NT2/D1 (cell line): ENCODE data around the gene PIM3.

Source experiments
- DNase-seq: peaks from one replicate; pipeline ENCODE4 v3.0.0-alpha.2; 2011; ENCODE audit warnings: low read depth, low spot score
- H3K27me3 ChIP-seq: 2 replicates; pipeline ENCODE4 v1.6.0; 2011; ENCODE audit warnings: mild to moderate bottlenecking; ENCODE audit not compliant: insufficient read length, insufficient read depth
- H3K36me3 ChIP-seq: 2 replicates; pipeline ENCODE4 v1.6.1; 2011; ENCODE audit warnings: mild to moderate bottlenecking, low read length, mixed read lengths; ENCODE audit not compliant: insufficient read depth, insufficient read length
- H3K4me1 ChIP-seq: 2 replicates; pipeline ENCODE4 v1.5.1; 2011; ENCODE audit not compliant: insufficient read depth, insufficient read length
- H3K4me3 ChIP-seq: 2 replicates; pipeline ENCODE4 v1.5.1; 2011; ENCODE audit warnings: low read depth; ENCODE audit not compliant: insufficient read length
- H3K9ac ChIP-seq: 2 replicates; pipeline ENCODE4 v1.6.0; 2011; ENCODE audit warnings: low read depth; ENCODE audit not compliant: insufficient read length
- H3K9me3 ChIP-seq: 2 replicates; pipeline ENCODE4 v1.5.1; 2011; ENCODE audit warnings: mild to moderate bottlenecking, low read length; ENCODE audit not compliant: insufficient read depth
- SUZ12 ChIP-seq: IDR thresholded peaks from 2 replicates; pipeline ENCODE4 v1.6.1; 2011; ENCODE audit not compliant: insufficient read length, insufficient read depth; ENCODE audit errors: extremely low read depth
- YY1 ChIP-seq: IDR thresholded peaks from 2 replicates; pipeline ENCODE4 v1.6.1; 2011; ENCODE audit not compliant: insufficient read length, insufficient read depth
- ZNF274 ChIP-seq: IDR thresholded peaks from 2 replicates; pipeline ENCODE4 v1.6.1; 2011; ENCODE audit warnings: mild to moderate bottlenecking, low read depth, low read length

Gene PIM3

DNA sequence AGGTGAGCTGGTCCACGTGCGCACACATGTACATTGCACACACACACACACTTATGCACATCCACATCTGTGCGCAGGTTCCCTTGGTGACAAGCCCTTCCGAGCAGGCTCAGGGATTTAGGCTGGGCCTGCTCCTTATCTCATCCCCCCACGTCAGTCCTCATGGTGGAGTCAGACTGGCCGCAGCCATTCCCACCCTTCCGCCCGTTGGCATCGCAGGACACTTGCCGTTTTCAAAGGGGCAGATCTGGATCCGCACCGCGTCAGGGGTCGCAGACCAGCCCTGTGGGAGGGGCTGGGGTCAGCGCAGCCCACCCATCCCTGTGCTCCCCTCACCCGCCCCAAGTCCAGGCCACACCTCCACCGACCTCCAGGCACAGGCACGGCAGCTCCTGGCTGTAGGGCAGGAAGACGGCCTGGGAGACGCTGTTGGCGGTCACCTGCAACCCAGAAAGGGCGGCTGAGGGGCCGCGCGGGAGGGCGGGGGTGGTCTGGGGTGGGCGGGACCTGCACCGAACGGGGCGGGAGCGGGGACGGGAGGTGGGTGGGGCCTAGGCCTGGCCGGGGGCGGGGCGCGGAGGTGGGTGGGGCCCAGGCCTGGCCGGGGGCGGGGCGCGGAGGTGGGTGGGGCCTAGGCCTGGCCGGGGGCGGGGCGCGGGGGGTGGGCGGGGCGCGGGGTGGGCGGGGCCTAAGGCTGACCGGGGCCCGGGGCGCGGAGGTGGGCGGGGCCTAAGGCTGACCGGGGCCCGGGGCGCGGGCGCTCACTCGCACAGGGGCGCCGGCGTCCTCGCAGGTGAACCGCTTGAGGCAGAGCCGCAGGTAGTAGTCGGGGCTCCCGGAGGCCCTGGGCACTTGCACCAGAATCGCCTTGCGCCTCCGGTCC lies 38.7 kb downstream of the PIM3 start:
- H3K36me3 ChIP-seq, result no peaks in the 10 kb centered on the region
- H3K27me3 ChIP-seq, result peaks cover 18% of the 10 kb centered on the region
- H3K4me3 ChIP-seq, result peak overlapping the region; percentile 45
- no peaks in the 10 kb centered on the region for H3K9me3 ChIP-seq
- DNase-seq, result no peak
- peaks cover 27% of the 10 kb centered on the region for H3K4me1 ChIP-seq
- peak overlapping the region; percentile 70 for H3K9ac ChIP-seq
- TF ChIP-seq ZNF274 (no peak), YY1 (no peak), SUZ12 (no peak)

- H3K9me3 ChIP-seq, result no peaks in the 10 kb centered on the region
These were observed 39.5 kb downstream of the PIM3 start for GRCh38 chr22:49999946-50000586.

DNA sequence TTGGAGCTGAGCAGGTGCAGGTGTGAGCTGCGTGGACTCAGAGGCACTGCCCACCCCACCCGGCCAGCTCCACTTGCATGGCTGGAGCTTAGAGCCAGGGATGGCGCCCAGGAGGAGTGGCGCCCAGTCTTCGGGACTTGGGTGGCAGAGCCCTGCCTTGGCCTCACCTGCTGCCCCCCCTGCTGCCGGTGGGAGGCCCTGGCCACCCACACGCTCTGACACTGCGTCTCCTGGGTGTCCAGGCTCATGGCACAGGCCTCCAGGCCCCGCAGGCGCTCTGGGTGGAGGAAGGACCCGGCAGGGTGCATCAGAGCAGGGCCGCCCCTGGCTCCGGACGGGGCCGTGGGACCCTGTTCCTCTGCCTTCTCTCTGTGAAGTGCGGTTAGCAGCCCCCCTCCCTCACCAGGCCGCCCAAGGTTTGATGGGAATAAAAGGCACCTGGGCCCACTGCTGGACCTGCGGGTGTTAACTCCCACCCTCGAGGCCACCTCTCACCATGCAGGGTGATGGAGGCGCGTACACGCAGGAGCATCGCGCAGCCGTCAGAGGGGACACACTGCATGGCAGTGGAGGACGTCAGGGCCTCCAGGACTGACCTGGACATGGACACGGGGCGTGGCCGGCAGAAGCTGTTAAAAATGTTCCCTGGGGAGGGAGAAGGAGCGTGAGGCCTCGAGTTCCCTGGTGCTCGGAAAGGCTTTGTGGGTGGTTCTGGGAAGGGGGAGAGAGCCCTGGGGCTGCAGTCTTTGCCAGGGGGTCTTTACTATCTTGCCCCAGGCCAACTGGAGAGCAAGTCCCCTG lies 40.2 kb downstream of the PIM3 start:
- no peak overlapping the region for H3K4me3 ChIP-seq
- TF ChIP-seq SUZ12 (no peak), YY1 (no peak), ZNF274 (no peak)
- DNase-seq, result no peak
- no peaks in the 10 kb centered on the region for H3K9me3 ChIP-seq
- no peak overlapping the region for H3K9ac ChIP-seq
- peaks cover 27% of the 10 kb centered on the region for H3K4me1 ChIP-seq
- H3K27me3 ChIP-seq, result peaks cover 18% of the 10 kb centered on the region
- no peaks in the 10 kb centered on the region for H3K36me3 ChIP-seq

More at GRCh38 chr22:49999946-50000586, 39.5 kb downstream of the PIM3 start:
- no peak for DNase-seq
- Histone ChIP-seq H3K4me3 (peak overlapping the region; percentile 42), H3K27me3 (peaks cover 18% of the 10 kb centered on the region), H3K4me1 (peaks cover 27% of the 10 kb centered on the region), H3K9ac (no peak overlapping the region), H3K36me3 (no peaks in the 10 kb centered on the region)
- no peak for TF ChIP-seq ZNF274
- no peak for TF ChIP-seq YY1
- TF ChIP-seq SUZ12, result no peak

DNA sequence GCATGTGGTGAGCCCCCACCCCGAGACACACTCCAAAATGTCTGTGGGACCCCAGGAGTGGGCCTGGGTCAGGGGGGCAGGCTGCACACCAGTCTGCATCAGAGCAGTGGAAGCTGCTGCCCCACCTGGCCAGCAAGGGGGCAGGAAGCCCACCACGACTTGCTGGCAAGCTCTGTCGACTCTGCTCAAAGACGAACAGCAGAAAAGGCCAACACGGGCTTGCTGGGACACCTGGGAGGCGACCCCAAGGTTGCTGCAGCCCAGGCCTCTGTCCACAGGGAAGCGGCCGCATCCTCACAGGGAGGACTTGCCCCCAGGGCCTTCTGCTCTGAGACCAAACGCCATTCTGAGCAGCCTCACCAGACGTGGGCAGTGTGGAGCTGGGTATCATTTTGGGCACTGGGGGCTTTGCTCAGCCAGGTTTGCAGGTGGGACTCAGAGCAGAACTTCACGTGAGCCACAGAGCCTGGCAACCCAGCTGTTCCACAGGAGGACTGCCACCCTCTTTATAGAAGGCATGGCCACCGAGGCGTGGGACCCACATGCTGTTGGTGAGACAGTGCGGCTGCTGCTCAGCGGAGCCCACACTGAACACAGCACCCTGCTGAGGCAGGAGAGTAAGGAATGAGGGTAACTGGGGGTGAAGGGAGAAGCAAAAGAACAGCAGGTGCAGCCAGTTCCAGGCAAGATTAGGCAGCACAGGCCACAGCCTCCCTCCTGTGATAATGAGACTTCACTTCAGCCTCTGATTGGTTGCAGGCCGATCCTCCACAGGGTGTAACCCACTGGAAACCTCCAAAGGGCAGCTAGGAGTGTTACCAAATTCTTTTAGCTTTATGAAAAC lies 41.0 kb downstream of the PIM3 start:
- H3K27me3 ChIP-seq, result peaks cover 18% of the 10 kb centered on the region
- no peak for TF ChIP-seq YY1
- TF ChIP-seq ZNF274, result no peak
- no peak for TF ChIP-seq SUZ12
- no peak overlapping the region for H3K4me3 ChIP-seq
- H3K4me1 ChIP-seq, result peaks cover 24% of the 10 kb centered on the region
- no peaks in the 10 kb centered on the region for H3K36me3 ChIP-seq
- H3K9me3 ChIP-seq, result no peaks in the 10 kb centered on the region
- no peak overlapping the region for H3K9ac ChIP-seq
- no peak for DNase-seq

GRCh38 chr22:50002791-50003190 lies 42.2 kb downstream of the PIM3 start:
- Histone ChIP-seq H3K36me3 (no peaks in the 10 kb centered on the region), H3K4me1 (peaks cover 23% of the 10 kb centered on the region), H3K4me3 (no peak overlapping the region), H3K9ac (no peak overlapping the region), H3K9me3 (no peaks in the 10 kb centered on the region), H3K27me3 (peaks cover 18% of the 10 kb centered on the region)
- TF ChIP-seq SUZ12, result no peak
- no peak for TF ChIP-seq ZNF274
- no peak for TF ChIP-seq YY1
- no peak for DNase-seq

DNA sequence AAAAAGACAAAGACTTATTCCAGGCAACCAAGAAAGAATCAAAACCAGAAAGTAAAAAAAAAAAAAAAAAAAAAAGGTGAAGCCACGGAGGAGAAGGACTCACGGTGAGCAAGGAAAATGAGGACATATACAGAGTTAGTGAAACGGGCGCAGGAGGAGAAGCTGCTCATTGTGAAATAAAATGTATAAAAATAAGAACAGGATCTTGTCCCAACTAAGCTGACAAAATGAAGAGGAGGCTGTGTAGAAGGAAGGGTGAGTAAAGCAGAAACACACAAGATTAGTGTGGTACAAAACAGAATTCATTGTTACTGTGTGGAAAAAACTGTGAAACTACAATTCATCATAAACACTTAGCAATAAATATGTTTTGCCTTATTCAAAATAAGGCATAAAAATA lies 44.3 kb downstream of the PIM3 start:
- Histone ChIP-seq H3K27me3 (peaks cover 14% of the 10 kb centered on the region), H3K4me3 (no peak overlapping the region), H3K4me1 (peaks cover 23% of the 10 kb centered on the region), H3K9ac (no peak overlapping the region), H3K9me3 (no peaks in the 10 kb centered on the region), H3K36me3 (no peaks in the 10 kb centered on the region)
- no peak for DNase-seq
- TF ChIP-seq SUZ12, result no peak
- no peak for TF ChIP-seq YY1
- no peak for TF ChIP-seq ZNF274
